AG04449 (cell line): Measurements from ENCODE around the gene VPS13D.

Source experiments
- CTCF ChIA-PET: fragments of 350-600 bp; formaldehyde crosslinking; extraction: SDS; loops from one replicate; lab custom pipeline; 2021; ENCODE audit warnings: antibody characterized with exemption; lab: Yijun Ruan, JAX
- POLR2A ChIA-PET: fragments of 400-600, 350-600 bp; formaldehyde crosslinking; extraction: SDS; loops from one replicate; lab custom pipeline; 2020; ENCODE audit warnings: antibody characterized with exemption, inconsistent platforms; lab: Yijun Ruan, JAX
- DNase-seq: peaks from one replicate; pipeline ENCODE4 v3.0.0-alpha.2; 2010; ENCODE audit warnings: low read depth, low spot score
- H3K4me3 ChIP-seq: 2 replicates; pipeline ENCODE4 v1.5.1; 2011; ENCODE audit warnings: low read depth, mild to moderate bottlenecking, control low read depth, low read length
- CTCF ChIP-seq: IDR thresholded peaks from one replicate; pipeline ENCODE4 v1.5.1; 2011; ENCODE audit warnings: mild to moderate bottlenecking, moderate library complexity, low read length, control low read depth, inconsistent platforms; ENCODE audit not compliant: insufficient read depth; ENCODE audit errors: missing control alignments

Gene VPS13D

GRCh38 chr1:12456979-12457378 is 227.1 kb downstream of the VPS13D start:
- no peak for DNase-seq
- TF ChIP-seq CTCF: no peak
- ChIA-PET POLR2A (interaction anchor here (1.4 to 1.6 kb wide), 2 partner anchors 21 to 139 kb away, joined by 3 to 5 read pairs; no protein-coding TSS in a partner anchor), CTCF (interaction anchor here (0.9 to 2.7 kb wide), 4 partner anchors 9 to 163 kb away, joined by 3 to 8 read pairs (median 4); no protein-coding TSS in a partner anchor)
- H3K4me3 ChIP-seq: no peak overlapping the region

- ChIA-PET CTCF (interaction anchor here (1.3 to 2.7 kb wide), 3 partner anchors 10 to 14 kb away, joined by 4 to 8 read pairs (median 5); no protein-coding TSS in a partner anchor), POLR2A (interaction anchor here (1.4 kb wide), 1 partner anchor 20 kb away, joined by 3 read pairs; no protein-coding TSS in a partner anchor)
- DNase-seq: no peak
- no peak overlapping the region for H3K4me3 ChIP-seq
- TF ChIP-seq CTCF: no peak
Observed at GRCh38 chr1:12457771-12458170, 227.9 kb downstream of the VPS13D start.

GRCh38 chr1:12458571-12458970 is 228.7 kb downstream of the VPS13D start:
- TF ChIP-seq CTCF: no peak
- CTCF ChIA-PET: interaction anchor here (2.7 kb wide), 1 partner anchor 10 kb away, joined by 8 read pairs; no protein-coding TSS in a partner anchor
- no peak overlapping the region for H3K4me3 ChIP-seq
- POLR2A ChIA-PET: interaction anchor here (0.6 kb wide), 1 partner anchor 47 kb away, joined by 3 read pairs; no protein-coding TSS in a partner anchor
- no peak for DNase-seq

- no peak for TF ChIP-seq CTCF
- DNase-seq: no peak
- ChIA-PET POLR2A (no interaction called here), CTCF (no interaction called here)
- no peak overlapping the region for H3K4me3 ChIP-seq
Observed at GRCh38 chr1:12460121-12460520, 230.3 kb downstream of the VPS13D start.

DNA sequence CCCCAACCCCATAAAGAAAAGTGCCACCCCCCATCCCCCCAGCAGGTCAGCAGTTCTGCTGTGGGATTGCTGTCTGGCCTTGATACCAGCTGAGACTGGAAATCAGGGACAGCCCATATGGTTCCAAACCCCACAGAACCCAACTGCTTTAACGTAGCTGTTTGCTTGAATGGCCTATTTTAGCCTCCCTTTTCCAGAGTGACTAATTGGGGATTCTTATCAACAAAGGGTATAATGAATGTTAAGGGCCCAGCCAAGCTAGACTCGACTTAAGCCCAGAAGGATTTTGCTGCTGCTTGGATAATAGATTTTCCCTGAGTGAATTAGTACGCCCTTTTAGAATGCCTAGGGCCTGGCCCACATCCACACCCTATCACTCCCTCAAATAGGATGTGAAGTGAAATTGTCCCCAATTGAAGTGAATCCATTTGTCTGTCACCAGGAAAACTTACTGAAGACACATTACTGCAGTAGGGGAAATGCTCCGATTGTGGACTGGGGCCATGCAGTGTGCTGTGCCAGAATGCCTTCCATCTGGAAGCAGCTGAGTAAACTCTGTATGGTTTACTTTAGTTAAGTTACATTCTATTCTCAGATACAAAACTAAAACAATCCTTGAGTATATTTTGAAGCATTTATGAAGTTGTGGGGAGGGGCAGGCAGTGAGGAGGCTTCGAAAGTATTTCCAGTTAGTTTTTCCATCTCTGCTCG is 231.2 kb downstream of the VPS13D start:
- H3K4me3 ChIP-seq: no peak overlapping the region
- ChIA-PET CTCF (interaction anchor here (0.7 to 3.8 kb wide), 2 partner anchors 10 to 14 kb away, joined by 4 to 15 read pairs; no protein-coding TSS in a partner anchor), POLR2A (no interaction called here)
- no peak for DNase-seq
- TF ChIP-seq CTCF: no peak

DNA sequence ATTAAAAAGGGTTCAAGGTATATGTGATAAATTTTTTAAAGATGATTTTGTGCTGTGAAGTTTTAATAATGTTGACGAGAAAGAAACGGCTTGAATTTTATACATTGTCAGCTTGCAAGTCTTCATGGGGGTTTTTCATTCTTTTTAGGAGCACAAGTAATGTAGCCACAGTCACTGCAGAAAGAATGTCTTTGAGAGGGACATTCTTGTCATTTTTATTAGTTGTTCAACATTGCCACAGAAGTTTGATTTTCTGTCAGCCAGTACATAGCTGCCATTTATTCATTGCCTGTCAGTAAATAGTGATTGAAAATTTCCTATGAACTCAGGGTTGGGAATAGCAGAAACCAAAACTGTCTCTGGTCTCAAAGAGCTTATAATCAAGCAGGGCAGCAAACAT is 231.9 kb downstream of the VPS13D start:
- ChIA-PET POLR2A (no interaction called here), CTCF (interaction anchor here (3.8 kb wide), 1 partner anchor 14 kb away, joined by 15 read pairs; no protein-coding TSS in a partner anchor)
- DNase-seq: no peak
- no peak overlapping the region for H3K4me3 ChIP-seq
- no peak for TF ChIP-seq CTCF
